Measurements from ENCODE around the gene TMOD1.
"Not testable (repeated sequence)": the region's sequence is repeated elsewhere in the genome, so short reads cannot be mapped to it uniquely, and the experiment has no call there.

Gene TMOD1

GRCh38 chr9:97594381-97594921 lies 93.0 kb downstream of the TMOD1 start:
- no peak for DNase-seq (ENCODE audit: low read depth in 2 of 2)

DNA sequence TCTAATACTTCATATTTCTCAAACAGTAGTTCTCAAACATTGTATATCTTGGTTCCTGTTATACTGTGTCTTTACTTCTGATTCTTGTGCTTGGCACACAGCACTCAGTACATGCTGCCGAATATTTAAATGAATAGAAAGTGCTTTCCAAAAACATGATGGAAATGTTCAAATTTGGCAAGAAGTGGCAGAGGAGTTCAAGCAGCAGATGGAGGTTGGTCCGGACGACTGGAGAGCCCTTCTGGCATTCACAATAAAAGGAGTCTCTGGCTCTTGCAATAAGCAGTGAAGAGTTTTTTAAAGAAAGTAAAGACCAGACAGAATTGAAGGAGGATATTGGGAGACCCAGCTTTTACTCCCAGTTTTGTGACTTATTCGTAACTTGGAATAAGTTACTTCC lies 95.4 kb downstream of the TMOD1 start:
- DNase-seq (ENCODE audit: low read depth in 2 of 2) = no peak

DNA sequence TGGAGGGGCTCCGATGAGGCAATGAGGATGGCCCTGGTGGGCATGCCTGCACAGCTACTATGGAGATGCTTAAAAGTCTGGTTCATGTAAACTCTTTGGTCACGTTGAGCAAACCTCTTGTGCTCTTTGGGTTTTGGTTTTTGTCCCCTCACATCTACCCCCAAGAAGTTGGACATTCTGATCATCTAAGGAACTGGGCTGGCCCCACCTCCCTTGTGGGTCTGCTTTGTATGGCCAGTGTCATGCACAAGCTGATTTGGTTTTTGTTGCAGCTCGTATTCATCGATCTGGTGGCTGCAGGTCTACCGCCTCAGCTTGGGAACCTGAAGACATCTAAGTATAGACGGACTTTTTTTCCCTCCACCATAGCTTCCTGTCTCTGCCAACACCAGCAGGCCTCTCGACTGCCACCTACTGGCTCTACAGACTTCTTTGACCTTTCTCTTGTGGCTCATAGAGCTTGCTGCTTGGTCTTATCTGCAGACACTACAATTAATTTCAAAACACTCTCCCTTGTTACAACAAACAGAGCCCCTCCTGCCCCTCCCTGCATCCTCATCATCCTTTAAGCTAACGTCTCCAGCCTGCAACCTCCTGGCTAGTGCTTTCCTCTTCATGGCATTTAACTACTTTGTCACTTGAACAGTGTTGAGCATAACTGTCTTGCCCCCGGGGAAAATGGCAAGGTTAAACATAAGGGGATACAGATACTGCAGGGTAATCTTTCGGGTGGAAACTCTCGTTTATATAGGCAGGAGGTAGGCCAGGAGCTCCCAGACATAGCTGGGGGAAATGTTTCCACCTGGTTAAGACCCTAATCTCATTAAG lies 97.2 kb downstream of the TMOD1 start:
- DNase-seq (ENCODE audit: low read depth in 2 of 2) = peak; percentile 29 to 44

- DNase-seq (ENCODE audit: low read depth in 2 of 2) = no peak
Observed at GRCh38 chr9:97599314-97599846, 97.9 kb downstream of the TMOD1 start.

DNA sequence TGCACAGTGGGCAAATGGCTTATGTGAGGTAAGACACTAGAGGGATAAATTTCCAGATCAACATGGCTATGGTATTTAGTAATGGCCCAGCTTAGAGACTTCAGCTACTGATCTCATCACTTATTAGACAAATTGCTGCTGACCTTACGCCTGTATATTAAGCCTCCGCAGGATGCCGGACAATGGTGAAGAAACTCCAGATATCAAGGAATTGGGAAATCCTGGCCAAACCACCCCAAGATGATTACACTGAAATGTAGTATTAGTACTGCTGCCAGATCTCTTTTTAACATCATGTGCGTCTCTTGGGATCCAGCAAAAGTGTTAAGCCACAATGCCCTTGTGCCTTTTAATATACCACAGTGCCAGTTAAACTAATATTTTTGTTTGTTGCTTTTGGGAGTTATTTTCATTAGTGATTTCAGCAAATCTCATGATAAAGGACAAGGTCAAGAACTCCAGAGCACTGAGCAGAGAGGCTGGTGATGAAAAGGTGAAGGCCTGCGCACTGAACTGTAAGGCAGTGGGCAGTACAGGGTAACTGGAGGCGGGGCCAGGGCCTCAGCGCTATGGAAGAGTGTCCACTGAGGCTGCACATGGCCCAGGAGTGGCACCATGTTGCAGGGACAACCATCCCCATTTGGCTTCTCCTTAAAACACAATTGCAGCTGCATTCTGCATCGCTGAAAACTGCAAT lies 99.2 kb downstream of the TMOD1 start:
- no peak for DNase-seq (ENCODE audit: low read depth in 2 of 2)

DNA sequence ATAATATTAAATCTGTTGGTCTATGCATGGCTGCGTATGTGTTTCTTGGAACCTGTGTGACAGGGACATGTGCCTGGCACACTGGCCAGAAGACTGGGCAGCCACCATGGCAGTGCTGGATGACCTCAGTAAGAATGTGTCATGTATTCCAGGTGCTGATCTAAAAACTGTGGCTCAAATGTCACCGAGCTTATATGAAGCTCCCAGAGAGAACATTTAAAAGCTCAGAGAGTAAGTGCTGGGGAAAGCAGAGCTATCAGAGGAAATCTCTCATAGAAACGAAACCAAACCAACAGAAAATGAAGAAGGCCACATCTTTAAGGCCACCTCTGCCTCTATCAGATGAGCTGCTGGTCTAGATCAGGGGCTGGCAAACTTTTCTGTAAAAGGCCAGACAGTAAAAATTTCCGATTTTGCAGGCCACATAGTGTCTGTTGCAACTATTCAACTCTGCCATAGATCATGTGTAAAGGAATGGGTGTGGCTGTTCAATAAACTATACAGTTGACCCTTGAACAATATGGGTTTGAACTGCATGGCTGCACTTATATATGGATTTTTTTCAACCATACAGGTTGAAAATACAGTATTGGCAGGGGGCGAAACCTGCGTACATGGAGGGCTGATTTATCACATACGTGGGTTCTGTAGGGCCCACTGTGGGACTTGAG lies 99.9 kb downstream of the TMOD1 start:
- DNase-seq (ENCODE audit: low read depth in 2 of 2) = no peak

- no peak for DNase-seq (ENCODE audit: low read depth in 2 of 2)
Observed at GRCh38 chr9:97602430-97602829, 101.0 kb downstream of the TMOD1 start.

DNA sequence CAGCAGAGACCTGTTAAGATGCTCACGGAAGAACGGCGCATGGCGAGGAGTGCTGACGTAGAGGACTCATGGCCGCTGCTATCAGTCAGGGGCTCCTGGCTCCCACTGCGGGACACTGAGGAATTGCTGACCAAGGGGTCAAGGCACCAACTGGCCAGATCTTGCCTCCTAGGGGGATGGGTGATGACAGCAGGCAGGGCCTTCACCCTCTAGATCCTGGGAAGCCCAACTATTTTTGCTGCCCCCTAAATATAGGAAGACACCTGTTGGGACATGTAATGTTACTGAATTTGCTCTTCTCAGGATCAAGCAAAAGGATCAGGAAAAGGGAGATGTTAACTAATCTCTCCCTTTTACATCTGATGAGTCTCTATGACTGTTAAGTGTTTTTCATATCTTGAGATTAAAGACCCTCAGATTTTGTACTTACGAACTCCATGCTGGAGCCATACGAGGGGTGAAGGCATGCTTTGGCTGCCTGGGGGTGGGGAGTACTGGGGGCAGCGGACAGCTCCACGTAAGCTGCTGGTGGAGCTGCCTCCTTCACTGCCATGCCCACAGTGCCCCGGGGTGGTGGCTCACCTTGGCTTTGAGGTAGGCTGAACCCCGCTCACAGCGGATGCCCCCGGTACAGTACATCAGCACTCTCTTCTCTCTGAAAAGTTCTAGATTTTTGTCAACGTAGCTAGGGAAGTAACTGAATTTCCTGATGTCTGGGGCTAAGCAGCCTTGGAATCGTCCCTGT lies 103.6 kb downstream of the TMOD1 start:
- no peak for DNase-seq (ENCODE audit: low read depth in 2 of 2)

DNA sequence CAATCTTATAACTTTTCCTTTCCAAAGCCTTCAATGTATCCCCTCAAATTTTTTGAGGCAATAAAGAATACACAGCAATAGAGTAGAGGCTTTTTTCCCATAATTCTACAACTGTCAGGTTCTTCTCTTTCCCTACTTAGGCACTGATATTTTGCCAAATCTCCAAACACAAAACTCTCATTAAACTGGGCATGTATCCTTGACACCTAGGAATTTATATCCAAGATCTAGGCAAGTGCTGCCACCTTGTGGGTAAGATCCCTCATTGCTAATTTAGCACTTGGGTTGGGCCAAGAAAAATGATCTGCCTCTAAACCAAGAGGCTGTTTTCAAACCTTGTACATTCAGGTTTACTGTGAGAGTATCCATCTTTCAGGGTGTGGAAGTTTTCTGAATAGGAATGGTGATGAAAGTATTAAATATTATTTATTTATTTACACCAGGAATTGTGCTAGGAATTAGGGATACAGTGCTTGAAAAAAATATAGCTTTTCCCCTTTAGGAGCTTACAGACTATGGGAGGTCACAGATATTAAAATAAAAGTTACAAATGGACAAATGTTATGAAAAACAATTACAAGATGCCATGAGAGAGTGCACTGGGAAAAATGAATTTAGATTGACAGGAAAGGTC lies 114.1 kb downstream of the TMOD1 start:
- peak; percentile 10 for DNase-seq (ENCODE audit: low read depth in 2 of 2)

- DNase-seq (ENCODE audit: low read depth in 2 of 2) = no peak
Observed at GRCh38 chr9:97617939-97618416, 116.5 kb downstream of the TMOD1 start.

DNA sequence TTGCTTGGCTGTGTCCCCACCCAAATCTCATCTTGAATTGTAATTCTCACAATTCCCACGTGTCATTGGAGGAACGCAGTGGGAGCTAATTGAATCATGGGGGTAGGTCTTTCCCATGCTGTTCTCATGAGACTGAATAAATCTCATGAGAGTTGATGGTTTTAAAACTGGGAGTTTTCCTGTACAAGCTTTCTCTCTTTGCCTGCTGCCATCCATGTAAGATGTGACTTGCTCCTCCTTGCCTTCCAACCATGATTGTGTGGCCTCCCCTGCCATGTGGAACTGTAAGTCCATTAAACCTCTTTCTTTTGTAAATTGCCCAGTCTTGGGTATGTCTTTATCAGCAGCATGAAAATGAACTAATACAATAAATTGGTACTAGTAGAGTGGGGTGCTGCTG lies 118.6 kb downstream of the TMOD1 start:
- not testable (repeated sequence) for DNase-seq (ENCODE audit: low read depth in 2 of 2)

- DNase-seq (ENCODE audit: low read depth in 2 of 2) = not testable (repeated sequence)
Observed at GRCh38 chr9:97622483-97622882, 121.0 kb downstream of the TMOD1 start.

DNA sequence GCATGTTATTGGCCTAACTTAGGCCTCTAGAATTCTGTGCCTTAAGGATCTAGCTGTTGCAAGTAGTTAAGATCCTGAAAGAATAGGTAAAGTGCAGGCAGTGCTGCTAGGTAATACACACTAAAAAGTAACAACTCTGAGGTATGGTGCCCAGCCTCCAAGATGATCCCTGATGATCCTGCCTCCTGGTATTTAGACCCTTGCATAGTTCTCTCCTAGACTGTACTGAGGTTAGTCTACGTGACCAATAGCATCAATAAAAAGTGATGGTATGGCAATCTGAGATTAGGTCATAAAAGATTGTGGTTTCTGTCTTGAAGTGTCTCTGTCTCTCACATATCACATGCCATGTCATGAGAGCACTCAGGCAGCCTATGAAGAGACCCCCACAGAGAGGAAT lies 122.5 kb downstream of the TMOD1 start:
- DNase-seq (ENCODE audit: low read depth in 2 of 2) = no peak

GRCh38 chr9:97625620-97626019 lies 124.2 kb downstream of the TMOD1 start:
- DNase-seq (ENCODE audit: low read depth in 2 of 2) = no peak

- DNase-seq (ENCODE audit: low read depth in 2 of 2) = no peak
Observed at GRCh38 chr9:97627624-97628023, 126.2 kb downstream of the TMOD1 start.

GRCh38 chr9:97628668-97629067 lies 127.2 kb downstream of the TMOD1 start:
- DNase-seq (ENCODE audit: low read depth in 2 of 2) = no peak

DNA sequence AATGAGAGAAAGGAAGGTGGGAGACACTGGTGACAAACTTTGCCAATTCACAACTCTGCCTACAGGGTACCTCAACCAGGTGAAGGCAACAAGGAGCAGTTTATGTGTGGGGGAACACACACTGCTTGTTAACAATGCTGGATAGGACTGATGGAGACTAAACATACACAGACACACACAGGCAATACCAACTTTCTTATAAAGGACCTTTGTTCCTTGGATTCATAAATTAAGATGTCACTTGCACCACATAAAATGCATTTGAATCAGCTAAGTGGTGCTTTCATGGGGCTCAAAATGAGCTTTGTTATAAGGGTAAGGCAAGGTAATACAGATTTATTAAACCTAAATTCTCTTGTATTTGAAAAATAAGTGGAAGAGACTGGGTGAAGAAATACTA lies 127.7 kb downstream of the TMOD1 start:
- DNase-seq (ENCODE audit: low read depth in 2 of 2) = no peak

GRCh38 chr9:97630591-97630990 lies 129.1 kb downstream of the TMOD1 start:
- no peak for DNase-seq (ENCODE audit: low read depth in 2 of 2)

DNA sequence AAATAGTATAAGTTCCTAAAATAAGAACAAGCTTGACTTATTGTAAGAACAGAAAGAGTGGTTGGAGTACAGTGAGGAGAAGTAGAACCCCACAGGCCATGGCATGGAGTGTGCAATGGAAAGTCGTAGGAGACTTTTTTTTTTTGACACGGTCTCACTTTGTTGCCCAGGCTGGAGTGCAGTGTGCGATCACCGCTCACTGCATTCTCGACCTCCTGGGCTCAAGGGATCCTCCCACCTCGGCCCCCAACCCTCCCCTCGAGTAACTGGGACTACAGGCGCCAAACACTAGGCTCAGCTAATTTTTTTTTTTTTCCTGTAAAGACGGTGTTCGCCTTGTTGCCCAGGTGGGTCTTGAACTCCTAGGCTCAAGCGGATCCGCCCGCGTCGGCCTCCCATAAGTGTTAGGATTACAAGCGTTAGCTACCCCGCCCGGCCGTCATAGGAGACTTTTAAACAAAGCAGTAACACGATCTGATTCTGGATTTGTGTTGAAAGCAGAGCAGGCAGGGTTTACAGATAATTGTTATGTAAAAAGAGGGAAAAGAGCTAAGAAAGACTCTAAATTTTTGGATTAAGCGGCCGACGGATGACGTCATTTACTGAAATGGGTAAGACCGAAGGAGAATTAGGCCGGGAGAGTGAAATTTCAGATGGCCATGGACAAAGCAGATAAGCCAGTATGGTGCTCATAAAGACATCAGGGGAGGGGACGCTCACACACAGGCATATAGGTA lies 130.9 kb downstream of the TMOD1 start:
- peak in 1 of 2 donors; percentile 0 for DNase-seq (ENCODE audit: low read depth in 2 of 2)

All from stimulated activated CD8-positive, alpha-beta memory T cell treated with anti-CD3 and anti-CD28 coated beads, Interleukin-15, amount 100 ng/mL, for 48 hours (primary cell).